ENCODE data around the gene NAE1.

- TF ChIP-seq CTCF (IDR thresholded peaks at IDR 0.05) (no peak), POLR2AphosphoS5 (IDR thresholded peaks at IDR 0.05; ENCODE audit: low read depth, low read length) (no peak), SIN3A (IDR thresholded peaks at IDR 0.05; ENCODE audit: borderline replicate concordance, insufficient read depth, low read depth, low read length) (no peak), TCF7L2 (IDR thresholded peaks at IDR 0.05; ENCODE audit: low read depth, low read length) (no peak)
- TF ChIP-seq, protein P1, sequence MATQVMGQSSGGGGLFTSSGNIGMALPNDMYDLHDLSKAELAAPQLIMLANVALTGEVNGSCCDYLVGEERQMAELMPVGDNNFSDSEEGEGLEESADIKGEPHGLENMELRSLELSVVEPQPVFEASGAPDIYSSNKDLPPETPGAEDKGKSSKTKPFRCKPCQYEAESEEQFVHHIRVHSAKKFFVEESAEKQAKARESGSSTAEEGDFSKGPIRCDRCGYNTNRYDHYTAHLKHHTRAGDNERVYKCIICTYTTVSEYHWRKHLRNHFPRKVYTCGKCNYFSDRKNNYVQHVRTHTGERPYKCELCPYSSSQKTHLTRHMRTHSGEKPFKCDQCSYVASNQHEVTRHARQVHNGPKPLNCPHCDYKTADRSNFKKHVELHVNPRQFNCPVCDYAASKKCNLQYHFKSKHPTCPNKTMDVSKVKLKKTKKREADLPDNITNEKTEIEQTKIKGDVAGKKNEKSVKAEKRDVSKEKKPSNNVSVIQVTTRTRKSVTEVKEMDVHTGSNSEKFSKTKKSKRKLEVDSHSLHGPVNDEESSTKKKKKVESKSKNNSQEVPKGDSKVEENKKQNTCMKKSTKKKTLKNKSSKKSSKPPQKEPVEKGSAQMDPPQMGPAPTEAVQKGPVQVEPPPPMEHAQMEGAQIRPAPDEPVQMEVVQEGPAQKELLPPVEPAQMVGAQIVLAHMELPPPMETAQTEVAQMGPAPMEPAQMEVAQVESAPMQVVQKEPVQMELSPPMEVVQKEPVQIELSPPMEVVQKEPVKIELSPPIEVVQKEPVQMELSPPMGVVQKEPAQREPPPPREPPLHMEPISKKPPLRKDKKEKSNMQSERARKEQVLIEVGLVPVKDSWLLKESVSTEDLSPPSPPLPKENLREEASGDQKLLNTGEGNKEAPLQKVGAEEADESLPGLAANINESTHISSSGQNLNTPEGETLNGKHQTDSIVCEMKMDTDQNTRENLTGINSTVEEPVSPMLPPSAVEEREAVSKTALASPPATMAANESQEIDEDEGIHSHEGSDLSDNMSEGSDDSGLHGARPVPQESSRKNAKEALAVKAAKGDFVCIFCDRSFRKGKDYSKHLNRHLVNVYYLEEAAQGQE (IDR thresholded peaks at IDR 0.05; ENCODE audit: insufficient read depth in 1 of 2, low read depth in 2 of 2, low read length in 1 of 2), result no peak
Observed at GRCh38 chr16:66776457-66776856, 54.3 kb downstream of the NAE1 start.
